ENCODE data around the gene MYO1F. TPM values are rescaled to one million over a fixed set of nuclear protein-coding genes. Genes with fewer than 3 reads are reported as not detected.
A peak's percentile ranks its signal among the peaks of the same experiment; 100 is the strongest.

The MYO1F gene
- polyA plus RNA-seq, 2 of the 4 experiments (the other 2 are of a cell fraction), result 0.23 to 0.37 TPM

DNA sequence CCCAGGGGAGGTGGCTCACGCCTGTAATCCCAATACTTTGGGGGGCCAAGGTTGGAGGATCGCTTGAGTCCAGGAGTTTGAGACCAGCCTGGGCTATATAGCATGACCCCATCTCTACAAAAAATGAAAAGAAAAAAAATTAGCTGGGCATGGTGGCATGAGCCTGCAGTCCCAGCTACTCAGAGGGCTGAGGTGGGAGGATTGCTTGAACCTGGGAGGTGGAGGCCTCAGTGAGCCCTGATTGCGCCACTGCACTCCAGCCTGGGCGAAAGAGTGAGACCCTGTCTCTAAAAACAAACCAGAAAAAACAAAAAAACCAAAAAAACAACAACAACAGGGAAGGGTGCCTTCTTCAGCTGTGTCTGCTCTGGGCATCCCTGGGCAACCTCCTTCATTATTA, 499 bp upstream of the MYO1F start:
- no peak overlapping the region for H3K4me2 ChIP-seq
- ChIA-PET CTCF (interaction anchor here (0.8 to 5.2 kb wide), 14 partner anchors 8 to 223 kb away, joined by 3 to 60 read pairs (median 6); partner anchors contain the start of gene NFILZ), POLR2A (interaction anchor here (1.5 kb wide), 1 partner anchor 64 kb away, joined by 5 read pairs; the partner anchor contains the start of gene ZNF414)
- H3K9me3 ChIP-seq, result no peaks in the 10 kb centered on the region
- H3K4me3 ChIP-seq, result no peak overlapping the region
- ATAC-seq, result no peak
- H3K27ac ChIP-seq, result peak overlapping the region in 1 of 2 experiments; percentile 41; a peak in 2 of 6 replicates
- peaks cover 34% of the 10 kb centered on the region for H3K4me1 ChIP-seq
- DNase-seq (ENCODE audit: low read depth in 1 of 2, low spot score in 1 of 2), result no peak
- no peak for TF ChIP-seq ZNF302 (CRISPR knock-in tag; IDR thresholded peaks at IDR 0.05)
- TF ChIP-seq RARB (CRISPR knock-in tag; IDR thresholded peaks at IDR 0.05), result no peak
- TF ChIP-seq HDAC2 (IDR thresholded peaks at IDR 0.05), result no peak
- TF ChIP-seq POLR2A (IDR thresholded peaks at IDR 0.05; ENCODE audit: low read length), result no peak
- no peak for TF ChIP-seq CEBPB (IDR thresholded peaks at IDR 0.05)
- TF ChIP-seq, protein P1, sequence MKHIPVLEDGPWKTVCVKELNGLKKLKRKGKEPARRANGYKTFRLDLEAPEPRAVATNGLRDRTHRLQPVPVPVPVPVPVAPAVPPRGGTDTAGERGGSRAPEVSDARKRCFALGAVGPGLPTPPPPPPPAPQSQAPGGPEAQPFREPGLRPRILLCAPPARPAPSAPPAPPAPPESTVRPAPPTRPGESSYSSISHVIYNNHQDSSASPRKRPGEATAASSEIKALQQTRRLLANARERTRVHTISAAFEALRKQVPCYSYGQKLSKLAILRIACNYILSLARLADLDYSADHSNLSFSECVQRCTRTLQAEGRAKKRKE (CRISPR knock-in tag; IDR thresholded peaks at IDR 0.05; ENCODE audit: low read depth), result no peak
- TF ChIP-seq GATA3 (IDR thresholded peaks at IDR 0.05; ENCODE audit: borderline replicate concordance), result no peak
- TF ChIP-seq, protein P2, sequence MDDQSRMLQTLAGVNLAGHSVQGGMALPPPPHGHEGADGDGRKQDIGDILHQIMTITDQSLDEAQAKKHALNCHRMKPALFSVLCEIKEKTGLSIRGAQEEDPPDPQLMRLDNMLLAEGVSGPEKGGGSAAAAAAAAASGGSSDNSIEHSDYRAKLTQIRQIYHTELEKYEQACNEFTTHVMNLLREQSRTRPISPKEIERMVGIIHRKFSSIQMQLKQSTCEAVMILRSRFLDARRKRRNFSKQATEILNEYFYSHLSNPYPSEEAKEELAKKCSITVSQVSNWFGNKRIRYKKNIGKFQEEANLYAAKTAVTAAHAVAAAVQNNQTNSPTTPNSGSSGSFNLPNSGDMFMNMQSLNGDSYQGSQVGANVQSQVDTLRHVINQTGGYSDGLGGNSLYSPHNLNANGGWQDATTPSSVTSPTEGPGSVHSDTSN (IDR thresholded peaks at IDR 0.05), result no peak
- TF ChIP-seq ZC3H11A (IDR thresholded peaks at IDR 0.05), result no peak
- TF ChIP-seq MAFK (IDR thresholded peaks at IDR 0.05; ENCODE audit: partially characterized antibody), result no peak
- no peak for TF ChIP-seq JUNB (IDR thresholded peaks at IDR 0.05)
- TF ChIP-seq EHF (CRISPR knock-in tag; IDR thresholded peaks at IDR 0.05), result no peak
- TF ChIP-seq ZFP36 (IDR thresholded peaks at IDR 0.05; ENCODE audit: borderline replicate concordance, partially characterized antibody), result no peak
- no peak for TF ChIP-seq CHD4 (IDR thresholded peaks at IDR 0.05; ENCODE audit: borderline replicate concordance)
- TF ChIP-seq, protein P3, sequence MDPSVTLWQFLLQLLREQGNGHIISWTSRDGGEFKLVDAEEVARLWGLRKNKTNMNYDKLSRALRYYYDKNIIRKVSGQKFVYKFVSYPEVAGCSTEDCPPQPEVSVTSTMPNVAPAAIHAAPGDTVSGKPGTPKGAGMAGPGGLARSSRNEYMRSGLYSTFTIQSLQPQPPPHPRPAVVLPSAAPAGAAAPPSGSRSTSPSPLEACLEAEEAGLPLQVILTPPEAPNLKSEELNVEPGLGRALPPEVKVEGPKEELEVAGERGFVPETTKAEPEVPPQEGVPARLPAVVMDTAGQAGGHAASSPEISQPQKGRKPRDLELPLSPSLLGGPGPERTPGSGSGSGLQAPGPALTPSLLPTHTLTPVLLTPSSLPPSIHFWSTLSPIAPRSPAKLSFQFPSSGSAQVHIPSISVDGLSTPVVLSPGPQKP (IDR thresholded peaks at IDR 0.05; ENCODE audit: low read depth, low read length), result no peak
- no peak for TF ChIP-seq SMC3 (IDR thresholded peaks at IDR 0.05)
- 71% methylated on average over 4 of the region's 4 CpGs for WGBS (ENCODE audit: missing lambda C conversion rate)
- FAIRE-seq, result no peak

DNA sequence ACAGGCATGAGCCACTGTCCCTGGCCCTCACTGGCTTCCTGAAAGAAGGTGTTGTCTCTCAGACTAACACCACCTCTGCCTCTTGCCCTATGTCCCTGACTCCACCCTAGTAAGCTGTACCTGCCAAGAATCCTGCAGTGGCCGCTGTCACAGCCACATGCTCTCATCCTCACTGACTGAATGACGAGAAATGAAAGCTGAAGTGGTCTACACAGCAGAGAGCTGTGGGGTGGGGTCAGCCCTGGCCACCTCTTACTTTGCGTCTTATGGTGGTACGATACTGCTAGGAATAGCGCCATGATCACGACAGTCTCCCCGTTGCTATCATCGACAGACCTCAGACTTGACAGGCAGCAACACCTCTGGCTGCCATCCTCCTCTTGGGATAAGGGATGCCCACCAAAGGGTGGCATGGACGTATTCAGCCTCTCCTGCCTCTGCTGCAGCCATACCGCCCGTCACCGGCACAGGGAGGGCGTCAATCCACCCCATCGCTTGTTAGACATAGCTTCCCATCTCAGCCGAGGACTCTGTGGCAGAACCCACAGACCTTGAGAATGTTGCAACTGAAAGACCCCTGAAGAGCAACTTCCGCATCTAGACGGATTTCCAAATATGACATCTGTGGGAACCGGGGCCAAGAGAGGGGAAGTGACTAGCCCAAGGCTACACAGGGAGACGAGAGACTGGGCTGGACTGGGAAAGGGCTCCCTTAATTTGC, 809 bp downstream of the MYO1F start:
- H3K4me3 ChIP-seq, result no peak overlapping the region
- 89% methylated on average over 18 of the region's 19 CpGs for WGBS (ENCODE audit: missing lambda C conversion rate)
- ATAC-seq (no peak), DNase-seq (ENCODE audit: low read depth in 1 of 2, low spot score in 1 of 2) (no peak), FAIRE-seq (no peak)
- H3K4me2 ChIP-seq, result no peak overlapping the region
- POLR2A ChIA-PET, result no interaction called here
- CTCF ChIA-PET, result interaction anchor here (2.9 to 4.8 kb wide), 2 partner anchors 10 to 51 kb away, joined by 12 to 16 read pairs; no protein-coding TSS in a partner anchor
- H3K4me1 ChIP-seq, result peaks cover 23% of the 10 kb centered on the region
- H3K27ac ChIP-seq, result peak overlapping the region; percentile 49 to 76; a peak in 4 of 6 replicates
- TF ChIP-seq HOXA7 (CRISPR knock-in tag; IDR thresholded peaks at IDR 0.05), result no peak
- TF ChIP-seq KDM1A (IDR thresholded peaks at IDR 0.05; ENCODE audit: low read depth), result no peak
- TF ChIP-seq CHD4 (IDR thresholded peaks at IDR 0.05; ENCODE audit: borderline replicate concordance), result no peak
- TF ChIP-seq ZSCAN20 (CRISPR knock-in tag; IDR thresholded peaks at IDR 0.05), result no peak
- no peak for TF ChIP-seq PHF8 (IDR thresholded peaks at IDR 0.05; ENCODE audit: borderline replicate concordance, low read depth)
- no peak for TF ChIP-seq CBX8 (IDR thresholded peaks at IDR 0.05)
- TF ChIP-seq, protein P4, sequence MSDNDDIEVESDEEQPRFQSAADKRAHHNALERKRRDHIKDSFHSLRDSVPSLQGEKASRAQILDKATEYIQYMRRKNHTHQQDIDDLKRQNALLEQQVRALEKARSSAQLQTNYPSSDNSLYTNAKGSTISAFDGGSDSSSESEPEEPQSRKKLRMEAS (IDR thresholded peaks at IDR 0.05), result no peak
- TF ChIP-seq, protein P5, sequence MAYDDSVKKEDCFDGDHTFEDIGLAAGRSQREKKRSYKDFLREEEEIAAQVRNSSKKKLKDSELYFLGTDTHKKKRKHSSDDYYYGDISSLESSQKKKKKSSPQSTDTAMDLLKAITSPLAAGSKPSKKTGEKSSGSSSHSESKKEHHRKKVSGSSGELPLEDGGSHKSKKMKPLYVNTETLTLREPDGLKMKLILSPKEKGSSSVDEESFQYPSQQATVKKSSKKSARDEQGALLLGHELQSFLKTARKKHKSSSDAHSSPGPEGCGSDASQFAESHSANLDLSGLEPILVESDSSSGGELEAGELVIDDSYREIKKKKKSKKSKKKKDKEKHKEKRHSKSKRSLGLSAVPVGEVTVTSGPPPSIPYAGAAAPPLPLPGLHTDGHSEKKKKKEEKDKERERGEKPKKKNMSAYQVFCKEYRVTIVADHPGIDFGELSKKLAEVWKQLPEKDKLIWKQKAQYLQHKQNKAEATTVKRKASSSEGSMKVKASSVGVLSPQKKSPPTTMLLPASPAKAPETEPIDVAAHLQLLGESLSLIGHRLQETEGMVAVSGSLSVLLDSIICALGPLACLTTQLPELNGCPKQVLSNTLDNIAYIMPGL (CRISPR knock-in tag; IDR thresholded peaks at IDR 0.05; ENCODE audit: borderline replicate concordance), result no peak
- no peak for TF ChIP-seq POLR2AphosphoS2 (conservative IDR thresholded peaks at IDR 0.05; ENCODE audit: low read length)
- TF ChIP-seq GATA3 (IDR thresholded peaks at IDR 0.05; ENCODE audit: borderline replicate concordance), result no peak
- TF ChIP-seq RARB (CRISPR knock-in tag; IDR thresholded peaks at IDR 0.05), result no peak
- TF ChIP-seq HEYL (CRISPR knock-in tag; IDR thresholded peaks at IDR 0.05), result no peak
- TF ChIP-seq EHF (CRISPR knock-in tag; IDR thresholded peaks at IDR 0.05), result no peak
- TF ChIP-seq CHD2 (IDR thresholded peaks at IDR 0.05; ENCODE audit: low read length, partially characterized antibody), result no peak
- TF ChIP-seq, protein P6, sequence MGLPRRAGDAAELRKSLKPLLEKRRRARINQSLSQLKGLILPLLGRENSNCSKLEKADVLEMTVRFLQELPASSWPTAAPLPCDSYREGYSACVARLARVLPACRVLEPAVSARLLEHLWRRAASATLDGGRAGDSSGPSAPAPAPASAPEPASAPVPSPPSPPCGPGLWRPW (IDR thresholded peaks at IDR 0.05), result no peak
- H3K9me3 ChIP-seq, result no peaks in the 10 kb centered on the region

All from A549 (cell line).